ENCODE results near the gene MRO. TPM values are rescaled to one million over a fixed set of nuclear protein-coding genes. Genes with fewer than 3 reads are reported as not detected.

Gene MRO
- total RNA-seq, 1 experiment from 2014 or later = 0.84 TPM

- Histone ChIP-seq H3K27me3 (ENCODE audit: insufficient read depth, low read length) (no peaks in the 10 kb centered on the region), H3K9me3 (ENCODE audit: control insufficient read depth in 1 of 2, insufficient read depth in 1 of 2, low read depth in 1 of 2, low read length in 2 of 2) (no peaks in the 10 kb centered on the region), H3K9ac (ENCODE audit: low read length) (no peak overlapping the region), H3K9me2 (ENCODE audit: insufficient read depth) (no peaks in the 10 kb centered on the region), H4K20me1 (ENCODE audit: insufficient read depth) (no peaks in the 10 kb centered on the region), H3K27ac (ENCODE audit: low read depth, low read length) (no peak overlapping the region), H3K36me3 (ENCODE audit: control insufficient read depth in 1 of 2, insufficient read depth in 2 of 2, low read length in 2 of 2) (no peaks in the 10 kb centered on the region), H3K79me2 (ENCODE audit: insufficient read depth, low read length) (no peaks in the 10 kb centered on the region), H3K4me3 (replicated peaks in 1 of 2; ENCODE audit: low read depth in 1 of 2, low read length in 2 of 2) (no peak overlapping the region), H3K4me1 (ENCODE audit: control insufficient read depth in 1 of 2, insufficient read depth in 2 of 2, low read length in 2 of 2) (peaks cover 7 to 11% of the 10 kb centered on the region in 2 experiments), H3K4me2 (ENCODE audit: low read length) (no peak overlapping the region), H2AFZ (ENCODE audit: low read depth, low read length, poor library complexity, severe bottlenecking) (no peak overlapping the region)
- ATAC-seq (no peak), DNase-seq (ENCODE audit: low read depth, low spot score) (no peak)
- no TSS peak for BruUV-seq (replicated peaks)
- TF ChIP-seq CEBPB (IDR thresholded peaks at IDR 0.05; ENCODE audit: low read depth) (no peak), POLR2A (IDR thresholded peaks at IDR 0.05; ENCODE audit: borderline replicate concordance, extremely low read depth, insufficient read depth, insufficient read length) (no peak), SP1 (IDR thresholded peaks at IDR 0.05; ENCODE audit: low read depth) (no peak), RAD21 (IDR thresholded peaks at IDR 0.05; ENCODE audit: low read depth) (no peak), FOSL1 (IDR thresholded peaks at IDR 0.05; ENCODE audit: low read depth) (no peak), YY1 (IDR thresholded peaks at IDR 0.05; ENCODE audit: extremely low read depth, insufficient replicate concordance, low read depth, low read length) (no peak), TCF7L2 (IDR thresholded peaks at IDR 0.05; ENCODE audit: borderline replicate concordance, extremely low read depth, insufficient read depth, insufficient read length) (no peak), ZBTB33 (IDR thresholded peaks at IDR 0.05; ENCODE audit: extremely low read depth, insufficient replicate concordance, low read length) (no peak), EGR1 (IDR thresholded peaks at IDR 0.05; ENCODE audit: low read depth) (no peak), MAX (IDR thresholded peaks at IDR 0.05) (no peak), EZH2phosphoT487 (IDR thresholded peaks at IDR 0.05; ENCODE audit: borderline replicate concordance) (no peak)
- RAD21 ChIA-PET (ENCODE audit: low non-redundant PET in 1 of 2, low total read pairs in 2 of 2, uncharacterized antibody in 2 of 2, unreplicated experiment in 2 of 2) = no interaction called here
- POLR2A ChIA-PET = no interaction called here
- CTCF ChIA-PET = interaction anchor here (1.5 kb wide), 1 partner anchor 44 kb away, joined by 3 read pairs; no protein-coding TSS in a partner anchor
- intact Hi-C loops (cut with micrococcal nuclease) = no loop called here
Measured at GRCh38 chr18:50863840-50864375, 44.1 kb upstream of the MRO start.

All from HCT116 (cell line).